D721Med (cell line): ENCODE results near the gene EIF3B.
"Not testable (repeated sequence)": the region's sequence is repeated elsewhere in the genome, so short reads cannot be mapped to it uniquely, and the experiment has no call there.

Experiments
- DNase-seq: peaks from one replicate; pipeline ENCODE4 v3.0.0; 2011; ENCODE audit warnings: low spot score; ENCODE audit not compliant: insufficient read length
- FAIRE-seq: peaks from 2 replicates; lab custom pipeline; 2011; peaks lifted over from hg19 to GRCh38; lab: Jason Lieb, UNC
- TF ChIP-seq, protein P1 (sequence below): IDR thresholded peaks from 2 replicates; pipeline ENCODE4 v1.5.1; 2012; ENCODE audit warnings: mild to moderate bottlenecking, control low read depth; ENCODE audit not compliant: insufficient read depth; ENCODE audit errors: missing control alignments

Gene EIF3B

DNA sequence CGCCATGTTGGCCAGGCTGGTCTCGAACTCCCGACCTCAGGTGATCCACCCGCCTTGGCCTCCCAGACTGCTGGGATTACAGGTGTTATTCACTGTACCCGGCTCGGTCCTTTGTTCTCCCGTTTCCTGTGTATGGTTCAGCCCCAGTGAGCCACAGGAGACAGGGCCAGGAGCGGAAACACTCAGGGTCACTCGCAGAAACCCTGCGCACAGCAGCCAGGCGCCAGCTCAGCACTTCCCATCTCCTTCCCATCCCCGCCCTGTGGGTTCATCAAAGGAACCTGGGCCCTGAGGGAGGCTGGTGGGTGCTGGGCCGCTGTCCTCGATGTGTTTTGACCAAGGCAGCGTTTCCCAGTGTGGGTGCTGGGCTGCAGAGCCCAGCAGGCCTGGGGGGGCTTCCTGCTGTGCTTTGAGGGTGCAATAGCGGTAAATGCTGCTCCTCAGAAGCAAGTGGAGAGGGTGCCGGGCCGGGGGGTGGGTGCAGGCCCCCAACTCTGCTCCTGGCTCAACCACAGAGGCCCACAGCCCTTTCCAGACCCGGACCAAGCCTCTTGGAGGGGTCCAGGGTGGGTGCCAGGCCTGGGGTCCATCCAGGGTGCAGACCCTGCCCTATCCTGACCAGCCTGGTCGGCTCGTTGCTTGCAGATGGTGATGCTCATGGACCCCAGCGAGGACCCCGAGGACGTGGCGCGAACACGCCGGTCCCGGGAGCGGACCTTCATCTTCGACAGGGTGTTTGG is 33.4 kb downstream of the EIF3B start:
- TF ChIP-seq, protein P1, sequence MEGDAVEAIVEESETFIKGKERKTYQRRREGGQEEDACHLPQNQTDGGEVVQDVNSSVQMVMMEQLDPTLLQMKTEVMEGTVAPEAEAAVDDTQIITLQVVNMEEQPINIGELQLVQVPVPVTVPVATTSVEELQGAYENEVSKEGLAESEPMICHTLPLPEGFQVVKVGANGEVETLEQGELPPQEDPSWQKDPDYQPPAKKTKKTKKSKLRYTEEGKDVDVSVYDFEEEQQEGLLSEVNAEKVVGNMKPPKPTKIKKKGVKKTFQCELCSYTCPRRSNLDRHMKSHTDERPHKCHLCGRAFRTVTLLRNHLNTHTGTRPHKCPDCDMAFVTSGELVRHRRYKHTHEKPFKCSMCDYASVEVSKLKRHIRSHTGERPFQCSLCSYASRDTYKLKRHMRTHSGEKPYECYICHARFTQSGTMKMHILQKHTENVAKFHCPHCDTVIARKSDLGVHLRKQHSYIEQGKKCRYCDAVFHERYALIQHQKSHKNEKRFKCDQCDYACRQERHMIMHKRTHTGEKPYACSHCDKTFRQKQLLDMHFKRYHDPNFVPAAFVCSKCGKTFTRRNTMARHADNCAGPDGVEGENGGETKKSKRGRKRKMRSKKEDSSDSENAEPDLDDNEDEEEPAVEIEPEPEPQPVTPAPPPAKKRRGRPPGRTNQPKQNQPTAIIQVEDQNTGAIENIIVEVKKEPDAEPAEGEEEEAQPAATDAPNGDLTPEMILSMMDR: no peak
- FAIRE-seq: no peak
- no peak for DNase-seq

DNA sequence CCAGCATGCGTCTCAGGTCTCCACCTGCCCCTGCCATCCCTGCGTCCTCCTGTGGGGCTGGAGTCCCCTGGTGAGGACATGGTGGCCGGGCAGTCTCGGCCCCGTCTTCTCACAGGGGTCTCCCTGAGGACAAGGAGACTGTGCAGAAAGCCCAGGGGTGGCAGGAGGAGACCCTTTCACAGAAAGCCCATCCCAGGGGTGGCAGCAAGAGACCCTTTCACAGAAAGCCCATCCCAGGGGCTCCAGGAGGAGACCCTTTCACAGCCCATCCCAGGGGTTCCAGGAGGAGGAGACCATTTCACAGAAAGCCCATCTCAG is 34.0 kb downstream of the EIF3B start:
- FAIRE-seq (no peak), DNase-seq (no peak)
- TF ChIP-seq, protein P1: no peak

DNA sequence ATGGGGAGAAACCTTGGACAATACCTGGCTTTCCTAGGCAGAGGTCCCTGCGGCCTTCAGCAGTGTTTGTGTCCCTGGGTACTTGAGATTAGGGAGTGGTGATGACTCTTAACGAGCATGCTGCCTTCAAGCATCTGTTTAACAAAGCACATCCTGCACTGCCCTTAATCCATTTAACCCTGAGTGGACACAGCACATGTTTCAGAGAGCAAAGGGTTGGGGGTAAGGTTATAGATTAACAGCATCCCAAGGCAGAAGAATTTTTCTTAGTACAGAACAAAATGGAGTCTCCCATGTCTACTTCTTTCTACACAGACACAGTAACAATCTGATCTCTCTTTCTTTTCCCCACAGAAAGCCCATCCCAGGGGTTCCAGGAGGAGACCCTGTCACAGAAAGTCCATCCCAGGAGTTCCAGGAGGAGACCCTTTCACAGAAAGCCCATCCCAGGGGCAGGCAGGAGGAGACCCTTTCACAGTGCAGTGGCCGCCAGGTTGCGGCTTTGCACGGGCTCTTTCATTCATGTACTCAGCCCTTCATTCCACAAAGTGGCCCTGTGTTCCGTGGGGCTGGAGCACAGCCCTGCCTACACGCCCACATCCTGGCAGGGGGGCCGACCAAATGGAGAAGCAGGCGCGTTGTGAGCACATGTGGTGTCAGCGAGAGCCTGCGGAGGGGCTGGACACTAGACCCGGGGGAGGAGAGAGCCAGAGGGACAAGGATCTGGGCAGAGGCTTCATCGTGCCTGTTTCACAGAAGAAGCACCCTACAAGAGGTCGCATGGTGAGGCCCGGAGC is 35.6 kb downstream of the EIF3B start:
- not testable (repeated sequence) for DNase-seq, FAIRE-seq

DNA sequence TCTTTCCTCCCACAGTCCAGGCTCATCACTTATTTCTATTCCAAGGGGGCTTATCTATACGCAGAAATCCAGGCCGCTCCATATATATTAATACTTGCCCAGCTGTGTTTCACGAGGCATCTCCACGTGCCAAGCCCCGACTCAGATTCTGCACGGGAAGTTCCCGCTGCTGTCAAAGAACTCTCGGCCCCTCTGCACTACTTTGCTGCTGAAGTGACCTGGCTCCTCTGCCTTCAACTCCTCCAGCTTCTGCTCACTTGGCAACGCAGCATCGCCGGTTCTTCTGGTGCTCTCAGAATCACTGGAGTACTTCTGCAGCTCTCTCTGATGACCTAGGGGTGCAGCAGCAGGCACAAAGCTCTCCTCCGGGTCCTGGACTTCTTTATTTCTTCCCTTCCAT is 39.1 kb downstream of the EIF3B start:
- TF ChIP-seq, protein P1: no peak
- no peak for DNase-seq
- FAIRE-seq: no peak

DNA sequence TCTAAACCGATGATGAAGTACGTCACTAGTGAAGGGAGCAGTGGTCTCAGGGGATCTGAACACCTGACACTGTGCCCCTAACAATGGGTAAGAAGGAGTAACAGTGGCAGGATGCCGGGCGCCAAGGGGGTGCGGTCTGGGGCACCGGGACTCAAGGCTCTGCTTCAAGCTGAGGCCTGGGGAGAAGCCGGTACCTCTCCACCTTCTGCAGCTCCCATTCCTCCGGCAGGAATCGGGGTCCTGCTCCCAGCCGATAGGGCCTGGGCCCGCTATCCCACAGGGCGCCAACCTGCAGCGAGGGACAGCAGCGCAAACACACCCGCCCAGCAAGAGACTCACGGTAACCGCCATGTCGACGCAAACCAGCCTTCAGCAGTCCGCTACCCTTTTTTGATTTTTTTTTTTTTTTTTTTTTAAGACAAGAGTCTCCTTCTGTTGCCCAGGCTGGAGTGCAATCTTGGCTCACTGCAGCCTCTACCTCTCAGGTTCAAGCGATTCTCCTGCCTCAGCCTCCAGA is 40.0 kb downstream of the EIF3B start:
- FAIRE-seq: no peak
- no peak for DNase-seq
- TF ChIP-seq, protein P1: no peak

DNA sequence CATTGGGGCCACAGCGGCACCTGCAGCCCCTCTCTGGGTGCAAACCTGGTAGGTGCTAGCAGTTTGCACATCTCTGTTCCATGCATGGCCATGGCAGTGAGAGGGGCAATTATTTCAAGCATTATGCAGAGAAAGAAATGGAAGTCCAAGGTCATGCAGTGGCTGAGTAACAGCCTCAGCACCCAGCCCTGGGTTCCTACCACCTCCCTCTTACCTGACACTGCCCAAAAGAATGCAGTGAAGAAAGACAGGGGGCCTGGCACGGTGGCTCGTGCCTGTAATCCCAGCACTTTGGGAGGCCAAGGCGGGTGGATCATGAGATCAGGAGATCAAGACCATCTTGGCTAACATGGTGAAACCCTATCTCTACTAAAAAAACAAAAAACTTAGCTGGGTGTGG is 43.9 kb downstream of the EIF3B start:
- DNase-seq: no peak
- FAIRE-seq: no peak
- TF ChIP-seq, protein P1: no peak

DNA sequence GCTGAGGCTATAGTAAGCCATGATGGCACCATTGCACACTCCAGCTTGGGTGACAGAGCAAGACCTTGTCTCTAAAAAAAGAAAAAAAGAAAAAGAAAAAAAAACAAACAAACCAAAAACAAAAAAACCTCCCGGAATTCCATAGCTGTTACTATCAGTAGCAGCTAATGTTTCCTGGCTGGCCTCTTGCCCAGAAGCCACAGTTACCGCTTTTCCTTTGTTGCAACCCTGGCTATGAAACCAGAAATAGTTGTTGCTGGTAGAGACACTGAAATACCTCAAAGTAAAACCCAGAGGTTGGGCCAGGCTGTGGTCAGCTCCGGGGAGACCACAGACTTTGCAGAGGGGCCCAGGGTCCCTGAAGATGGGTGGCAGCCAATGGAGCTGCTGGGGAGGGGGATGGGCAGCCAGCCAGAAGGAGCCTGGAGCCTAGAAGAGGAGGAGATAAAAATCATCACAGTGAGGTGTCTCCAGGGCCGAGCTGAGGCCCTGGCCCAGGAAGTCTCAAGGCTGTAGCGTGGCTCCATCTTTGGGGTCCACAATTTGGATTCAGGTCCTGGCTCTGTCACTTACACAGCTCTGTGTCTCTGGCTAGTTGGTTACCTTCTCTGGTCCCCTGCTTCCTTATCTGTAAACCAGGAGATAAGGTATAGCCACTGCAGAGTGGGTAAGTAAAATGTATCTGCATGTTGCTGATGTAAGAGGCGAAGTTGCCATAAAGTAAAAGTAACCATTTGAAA is 45.4 kb downstream of the EIF3B start:
- TF ChIP-seq, protein P1: no peak
- FAIRE-seq (no peak), DNase-seq (no peak)
